Stimulated activated CD4-positive, alpha-beta T cell treated with anti-CD3 and anti-CD28 coated beads, TNF-alpha, amount 100 ng/mL, for 48 hours (primary cell): Measurements from ENCODE around the gene BPIFA3.
"Not testable (repeated sequence)": the region's sequence is repeated elsewhere in the genome, so short reads cannot be mapped to it uniquely, and the experiment has no call there.

Experiments used
- DNase-seq, 3 donors: peaks; one replicate each; pipeline ENCODE4 v3.0.0-alpha.2; 2020; ENCODE audit warnings: low read depth in 3 of 3

BPIFA3 gene

DNA sequence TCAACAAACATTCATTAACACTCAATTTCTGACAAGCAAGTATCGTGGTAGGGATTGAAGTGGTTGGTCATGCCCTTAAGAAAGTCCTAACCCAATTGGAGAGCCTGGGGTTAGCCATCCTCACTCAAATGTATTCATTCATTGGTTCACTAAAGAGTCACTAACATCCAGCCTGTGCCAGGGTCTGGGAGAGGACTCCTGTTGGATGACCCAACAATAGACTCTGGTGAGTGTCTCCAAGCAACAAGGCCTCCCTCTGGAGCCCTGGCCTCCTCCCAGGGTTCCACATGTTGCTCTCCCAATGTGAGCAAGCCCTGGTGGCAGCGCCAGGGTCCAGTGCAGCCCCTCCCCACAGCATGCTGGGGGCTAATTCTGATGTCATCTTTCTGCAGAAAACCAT is at the start of gene BPIFA3:
Gene BPIFA3, plus strand, starts transcription at position 301 of the 400 bp plus-strand sequence. CDS start 185 bp downstream, outside the sequence.
- no peak for DNase-seq

DNA sequence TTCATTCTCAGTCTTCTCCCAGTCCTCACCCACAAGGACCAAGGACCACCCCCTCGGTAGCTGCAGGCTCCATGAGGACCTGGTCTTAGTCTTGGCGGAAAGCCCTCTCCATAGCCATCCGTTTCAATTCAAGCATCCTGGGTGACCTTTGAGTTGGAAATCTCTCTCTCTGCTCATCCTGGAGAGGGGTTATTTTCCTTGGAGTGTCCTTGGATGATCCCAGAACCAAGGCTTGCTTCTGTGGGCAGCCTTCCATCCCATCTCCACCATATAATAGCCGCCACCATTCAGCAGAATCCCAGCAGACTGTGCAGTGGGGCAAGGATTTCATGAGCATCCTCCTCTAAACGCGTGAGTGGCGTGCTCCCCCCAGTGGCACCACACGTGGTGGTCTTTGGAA is 49.3 kb upstream of the BPIFA3 start, which contains the start of gene BPIFA2:
Gene BPIFA2, plus strand, starts transcription at position 301 of the 400 bp plus-strand sequence. CDS start 987 bp downstream, outside the sequence.
- DNase-seq: no peak

GRCh38 chr20:33169176-33169794 is 47.9 kb upstream of the BPIFA3 start:
- DNase-seq: peak in 2 of 3 donors; percentile 6 to 11

DNA sequence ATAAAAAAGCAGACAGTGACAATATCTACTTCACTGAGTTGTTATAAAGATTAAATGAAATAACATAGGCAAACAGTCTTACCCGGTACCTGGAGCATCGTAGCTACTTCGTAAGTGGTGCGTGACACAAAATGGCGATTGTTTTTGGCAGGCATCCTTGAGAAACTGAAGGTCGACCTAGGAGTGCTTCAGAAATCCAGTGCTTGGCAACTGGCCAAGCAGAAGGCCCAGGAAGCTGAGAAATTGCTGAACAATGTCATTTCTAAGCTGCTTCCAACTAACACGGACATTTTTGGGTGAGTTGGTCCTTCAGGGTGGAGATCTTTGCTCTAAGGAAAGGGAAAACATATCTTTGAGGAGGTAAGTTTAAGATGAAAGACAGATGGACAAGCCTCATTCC is 44.4 kb upstream of the BPIFA3 start:
- no peak for DNase-seq

GRCh38 chr20:33175123-33175522 is 42.0 kb upstream of the BPIFA3 start:
- DNase-seq: no peak

DNA sequence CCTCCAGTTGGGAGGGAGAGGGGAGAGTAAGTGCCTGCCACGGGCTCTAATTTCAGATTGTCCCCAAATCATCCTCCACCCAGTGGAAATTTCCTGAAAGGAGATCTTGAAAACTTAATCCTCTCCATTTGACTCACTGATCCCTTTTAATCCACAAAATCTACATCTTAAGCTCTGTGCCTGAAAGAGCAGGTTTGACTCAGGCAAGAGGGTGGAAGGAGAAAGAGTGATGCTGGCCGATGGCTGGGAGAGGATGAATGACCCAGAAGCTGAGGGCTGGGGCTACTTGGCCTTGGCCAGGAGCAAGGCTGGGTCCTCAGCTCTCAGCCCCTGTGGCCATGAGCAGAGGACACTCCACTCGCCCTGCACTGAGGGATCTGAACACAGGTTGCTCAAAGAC is 41.1 kb upstream of the BPIFA3 start:
- no peak for DNase-seq

- DNase-seq: no peak
Measured at GRCh38 chr20:33177866-33178265, 39.3 kb upstream of the BPIFA3 start.

DNA sequence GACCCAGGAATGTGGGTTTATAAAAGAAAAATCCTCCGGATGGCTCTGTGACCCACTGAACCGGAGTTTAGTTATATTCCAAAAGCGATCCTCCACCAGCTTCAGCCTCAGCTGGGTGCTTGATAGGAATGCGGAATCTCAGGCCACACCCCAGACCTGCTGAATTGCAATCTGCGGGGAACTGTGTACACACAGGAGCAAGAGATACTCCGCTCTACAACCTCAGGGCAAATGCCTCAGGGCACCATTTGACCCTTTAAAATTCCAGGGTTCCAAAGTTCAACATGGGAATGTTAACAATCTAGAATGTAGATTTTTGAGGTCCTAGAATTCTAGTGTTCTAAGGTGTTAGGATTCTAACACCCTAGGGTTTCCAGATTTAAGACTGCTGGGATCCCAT is 38.4 kb upstream of the BPIFA3 start:
- DNase-seq: no peak

- no peak for DNase-seq
Measured at GRCh38 chr20:33180169-33180568, 37.0 kb upstream of the BPIFA3 start.

DNA sequence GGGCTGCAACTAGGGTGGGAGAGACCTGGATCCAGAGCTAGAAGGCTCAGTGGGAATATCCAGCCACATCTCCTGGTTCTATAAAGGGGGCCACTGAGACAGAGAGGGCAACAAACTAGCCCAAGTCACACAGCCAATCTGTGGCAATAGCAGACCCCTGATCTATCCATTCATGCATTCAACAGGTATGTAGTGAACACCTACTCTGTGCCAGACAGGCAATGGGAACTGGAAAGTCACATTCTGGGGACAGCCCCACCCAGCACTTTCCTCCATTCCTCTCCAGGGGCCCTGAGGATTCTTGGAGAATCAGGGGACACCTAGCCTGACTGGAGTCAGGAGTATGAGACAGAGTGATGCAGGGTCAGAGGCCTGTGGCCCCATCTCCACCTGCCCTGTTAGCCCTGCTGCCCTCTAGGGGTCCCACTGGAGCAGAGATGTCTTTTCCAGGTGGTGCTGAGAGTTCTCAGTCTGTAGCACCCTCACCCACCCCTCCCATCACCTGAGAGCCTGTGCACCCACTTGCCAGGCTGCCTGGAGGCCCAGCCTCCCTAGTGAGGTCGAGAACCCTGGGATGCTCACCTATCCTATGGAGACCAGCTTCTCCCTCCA is 35.6 kb upstream of the BPIFA3 start:
- no peak for DNase-seq

DNA sequence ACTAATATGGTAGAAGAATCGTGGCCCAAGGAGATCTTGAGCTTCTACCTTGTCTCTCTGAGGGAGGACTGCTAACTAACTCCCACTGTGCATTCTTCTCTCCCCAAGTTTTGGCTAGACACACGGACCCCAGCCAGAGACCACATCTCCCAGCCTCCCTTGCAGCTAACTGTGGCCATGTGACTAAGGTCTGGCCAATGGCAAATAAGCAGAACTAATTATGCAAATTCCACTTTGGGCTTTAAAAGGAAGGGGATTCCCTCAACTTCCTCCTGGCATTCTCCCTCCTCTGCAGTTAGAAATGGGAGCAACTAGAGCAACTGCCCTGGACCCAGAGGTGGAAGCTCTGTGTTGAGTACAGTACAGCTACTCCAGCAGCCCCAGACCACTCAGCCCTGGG is 33.8 kb upstream of the BPIFA3 start:
- DNase-seq: no peak

GRCh38 chr20:33185031-33185590 is 32.0 kb upstream of the BPIFA3 start:
- DNase-seq: not testable (repeated sequence)

- DNase-seq: no peak
Measured at GRCh38 chr20:33187491-33187890, 29.7 kb upstream of the BPIFA3 start.

GRCh38 chr20:33188421-33188820 is 28.7 kb upstream of the BPIFA3 start:
- no peak for DNase-seq

DNA sequence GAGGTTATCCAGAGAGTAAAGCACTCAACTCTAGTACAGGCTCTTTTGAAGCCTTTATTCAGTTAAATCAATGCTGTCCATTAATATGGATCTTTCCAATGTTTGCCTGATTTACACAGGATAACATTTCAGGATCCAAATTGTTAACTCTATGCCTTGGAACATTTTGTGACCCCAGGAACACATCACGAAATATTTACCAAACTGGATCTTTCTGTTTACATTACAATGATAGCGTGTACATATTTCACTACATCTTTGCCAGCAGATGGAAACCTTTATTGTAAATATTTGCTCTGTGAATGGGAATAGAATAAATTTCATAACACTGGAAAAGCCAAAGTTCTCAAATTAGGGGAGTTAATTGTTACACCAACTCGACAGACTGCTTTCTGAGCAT is 25.7 kb upstream of the BPIFA3 start:
- DNase-seq: no peak

DNA sequence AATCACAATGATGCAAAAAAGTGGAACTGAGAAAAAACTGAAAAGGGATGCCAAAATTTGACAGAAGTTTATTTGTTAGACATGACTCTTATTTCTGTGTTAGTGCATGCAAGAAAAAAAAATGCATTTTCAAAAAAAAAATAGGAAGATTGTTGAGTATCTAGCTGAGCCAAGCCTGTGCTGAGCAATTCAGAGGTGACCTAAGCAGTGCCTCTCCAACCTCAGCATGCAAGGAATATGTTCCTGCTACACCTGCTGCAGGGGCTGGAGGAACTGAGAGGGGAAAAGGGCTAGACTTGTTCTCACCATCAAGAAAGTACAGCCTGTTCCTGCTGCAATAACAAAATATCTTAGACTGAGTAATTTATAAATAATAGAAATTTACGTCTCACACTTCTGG is 25.2 kb upstream of the BPIFA3 start:
- DNase-seq: no peak

DNA sequence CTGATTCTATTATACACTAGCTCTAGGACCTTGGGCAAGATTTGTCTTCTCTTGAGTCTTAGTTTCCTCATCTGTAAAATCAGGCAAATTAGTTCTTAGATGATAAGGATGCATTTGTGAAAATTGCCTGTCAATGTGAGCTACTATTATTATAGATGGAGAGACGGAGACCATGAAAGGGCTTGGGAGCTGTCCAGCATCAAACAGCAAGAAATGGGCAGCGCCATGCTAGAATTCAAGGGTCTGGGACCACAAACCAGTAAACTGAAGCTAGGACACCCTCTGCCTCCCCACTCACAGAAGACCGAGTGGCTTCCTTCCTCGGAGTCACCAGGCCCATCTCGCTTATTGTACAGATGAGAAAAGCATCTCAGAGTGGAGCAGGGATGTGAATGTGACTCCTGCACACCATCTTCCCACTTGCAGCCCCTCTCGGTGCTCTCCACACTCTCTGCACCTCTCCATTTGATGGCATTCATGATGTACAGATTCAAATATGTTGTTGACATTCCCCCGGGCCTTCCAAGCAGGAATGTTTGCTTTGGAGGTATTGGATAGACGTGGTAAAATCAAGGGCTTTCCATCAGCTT is 24.1 kb upstream of the BPIFA3 start:
- no peak for DNase-seq

DNA sequence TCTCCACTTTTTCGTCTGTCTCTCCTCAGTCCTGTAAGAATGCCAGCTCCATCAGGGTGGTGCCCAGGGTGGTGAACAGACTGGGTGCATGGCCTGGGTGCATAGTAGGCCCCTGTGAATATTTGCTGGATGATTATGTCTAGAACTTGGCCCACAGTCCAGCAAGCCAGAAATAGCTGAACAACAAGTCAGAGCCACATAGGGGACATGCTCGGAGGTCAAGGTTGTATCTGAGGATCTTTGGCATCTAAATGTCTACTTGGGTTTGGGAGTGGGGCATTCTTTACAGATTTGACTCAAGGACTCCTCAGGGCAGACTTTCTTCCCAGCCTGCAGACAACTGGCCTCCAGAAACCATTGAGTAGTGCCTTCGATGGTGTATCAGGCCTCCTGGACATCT is 18.1 kb upstream of the BPIFA3 start:
- no peak for DNase-seq

DNA sequence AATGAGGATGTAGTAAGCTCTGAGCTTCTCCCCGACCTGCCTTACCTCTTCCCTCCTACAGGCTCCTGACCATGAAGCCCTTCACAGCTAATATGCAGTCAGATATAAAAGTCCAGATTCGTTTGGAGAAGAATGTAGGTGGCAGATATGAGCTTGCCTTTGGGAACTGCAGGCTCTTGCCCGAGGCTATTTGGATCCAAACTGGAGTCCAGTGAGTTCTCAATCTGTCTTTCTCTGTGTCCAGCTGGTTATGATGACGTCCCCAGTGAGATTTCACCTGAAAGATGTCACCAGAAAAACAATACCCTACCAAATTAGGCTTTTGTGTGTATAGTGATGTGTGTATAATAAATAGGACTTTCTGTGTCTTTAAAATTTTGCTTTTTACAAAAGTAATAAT is 14.7 kb upstream of the BPIFA3 start:
- no peak for DNase-seq

DNA sequence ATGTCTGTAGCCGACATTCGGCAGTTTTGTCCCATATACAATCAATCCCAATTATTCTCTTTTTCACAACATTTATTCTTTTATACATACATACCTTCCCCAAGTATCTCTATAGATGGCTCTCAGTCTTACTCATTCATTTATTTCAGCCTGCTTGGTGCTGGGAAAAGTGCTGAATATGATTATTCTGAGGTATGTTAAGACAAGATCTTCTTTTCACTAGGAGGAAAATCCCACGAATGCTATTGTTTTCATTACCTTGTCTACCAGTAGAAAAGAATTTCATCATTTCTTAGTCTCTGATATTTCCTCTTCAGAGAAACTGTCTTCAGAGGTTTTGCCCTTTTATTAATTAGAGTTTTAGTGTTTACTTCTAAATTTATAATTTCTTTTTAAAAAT is 13.7 kb upstream of the BPIFA3 start:
- DNase-seq: no peak

GRCh38 chr20:33209789-33210188 is 7.4 kb upstream of the BPIFA3 start:
- peak in 2 of 3 donors; percentile 4 to 33 for DNase-seq

DNA sequence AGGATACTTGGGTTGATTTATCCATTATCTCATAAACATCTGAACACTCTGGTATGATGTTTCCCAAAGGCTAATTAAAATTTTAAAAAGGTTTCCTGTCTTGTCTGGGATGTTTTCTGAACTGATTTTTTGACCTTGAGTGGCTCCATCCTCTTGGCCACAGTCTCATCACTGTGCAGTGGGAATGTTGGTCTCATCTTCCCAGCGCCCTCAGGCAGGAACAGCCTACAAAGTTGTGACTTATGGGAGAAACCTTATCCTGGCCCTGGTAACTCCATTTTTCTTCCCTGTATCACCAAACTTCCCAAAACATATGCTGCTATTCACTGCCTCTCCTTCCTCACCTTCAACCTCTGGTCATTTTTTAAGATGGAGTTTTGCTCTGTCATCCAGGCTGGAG is 6.8 kb upstream of the BPIFA3 start:
- no peak for DNase-seq

GRCh38 chr20:33211817-33212424 is 5.2 kb upstream of the BPIFA3 start:
- peak in 1 of 3 donors; percentile 11 for DNase-seq
